COR-L47 (cell line): Measurements from ENCODE around the gene CFAP77.

Experiments used
- DNase-seq: peaks from one replicate; lab custom pipeline; 2025; lab: John Stamatoyannopoulos, UW

CFAP77 gene

GRCh38 chr9:132597073-132597775 is 187.2 kb downstream of the CFAP77 start:
- DNase-seq = no peak

- DNase-seq = no peak
Observed at GRCh38 chr9:132600326-132600984, 190.4 kb downstream of the CFAP77 start.

- no peak for DNase-seq
Observed at GRCh38 chr9:132602207-132602606, 192.2 kb downstream of the CFAP77 start.

GRCh38 chr9:132605387-132605786 is 195.4 kb downstream of the CFAP77 start:
- no peak for DNase-seq

GRCh38 chr9:132606066-132606465 is 196.1 kb downstream of the CFAP77 start:
- DNase-seq = no peak

DNA sequence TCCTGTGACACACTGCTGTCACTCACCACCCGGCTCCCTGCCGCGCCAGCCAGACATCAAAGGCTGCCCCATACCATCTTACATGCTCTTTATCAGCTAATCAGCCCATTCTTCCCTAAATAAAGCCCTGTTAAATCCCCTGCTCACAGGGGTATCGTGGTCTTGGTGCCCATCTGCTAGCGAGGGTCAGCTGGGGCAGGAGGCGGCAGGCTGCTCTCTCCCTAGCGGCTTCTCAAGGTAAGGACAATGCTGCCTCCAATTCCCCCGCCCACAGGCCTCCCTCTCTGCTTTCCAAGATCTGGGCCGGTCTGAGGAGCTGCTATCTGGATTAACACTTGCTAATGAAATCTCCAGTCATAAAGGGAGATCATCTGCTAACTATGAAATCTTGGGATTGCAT is 199.2 kb downstream of the CFAP77 start:
- DNase-seq = no peak

DNA sequence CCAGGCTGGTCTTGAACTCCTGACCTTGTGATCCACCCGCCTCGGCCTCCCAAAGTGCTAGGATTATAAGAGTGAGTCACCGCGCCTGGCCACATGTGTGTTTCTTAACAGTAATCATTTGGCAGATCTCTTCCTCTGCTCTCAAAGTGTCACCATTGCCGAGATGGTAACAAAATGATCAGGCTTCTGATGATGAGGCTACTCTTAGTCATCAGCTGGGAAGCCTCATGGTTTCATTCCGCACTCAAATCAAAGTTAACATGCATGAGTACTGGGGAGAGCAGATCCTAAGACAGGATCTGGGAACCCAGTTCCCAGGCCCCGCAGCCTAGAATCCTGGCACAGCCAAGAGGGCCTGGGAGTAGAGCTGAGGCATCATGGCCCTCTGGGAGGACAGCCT is 199.8 kb downstream of the CFAP77 start:
- DNase-seq = no peak

GRCh38 chr9:132610661-132611060 is 200.7 kb downstream of the CFAP77 start:
- no peak for DNase-seq

GRCh38 chr9:132614324-132614723 is 204.3 kb downstream of the CFAP77 start:
- no peak for DNase-seq

DNA sequence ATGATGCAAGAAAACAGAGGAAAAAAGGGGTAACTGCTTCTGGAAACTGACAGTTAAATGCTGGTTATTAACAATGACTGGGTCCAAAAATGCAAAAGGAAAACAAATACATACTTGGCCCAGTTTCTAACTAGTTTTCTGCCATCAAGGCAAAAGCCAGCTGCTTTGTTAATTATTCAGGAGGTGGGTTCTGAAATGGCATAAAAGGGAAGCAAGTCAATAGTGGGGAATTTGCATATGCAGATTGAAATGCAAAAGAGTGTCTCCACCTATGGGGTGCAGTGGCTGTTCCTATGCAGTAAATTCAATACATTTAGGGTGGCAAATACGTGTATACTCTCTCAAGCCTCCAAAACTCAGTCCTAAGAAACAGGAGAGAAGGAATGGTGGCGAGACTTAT is 205.8 kb downstream of the CFAP77 start:
- no peak for DNase-seq

DNA sequence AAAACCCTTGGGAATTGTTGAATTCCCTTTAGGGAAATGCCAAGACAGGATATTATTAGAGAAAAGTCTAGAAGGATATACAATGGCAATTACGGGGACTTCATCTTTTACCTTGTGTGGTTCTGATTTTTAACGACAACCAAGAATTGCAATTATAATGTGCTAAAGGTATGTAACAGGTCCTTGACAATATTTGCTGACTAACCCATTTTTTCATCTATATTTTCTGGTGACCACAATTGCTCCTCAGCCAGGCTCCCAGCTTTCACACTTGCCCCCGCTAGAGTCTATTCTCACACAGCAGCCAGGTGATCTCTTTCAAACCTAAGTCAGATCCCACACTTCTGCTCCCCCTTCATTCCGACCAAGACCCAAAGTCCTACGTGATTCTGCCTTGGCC is 206.7 kb downstream of the CFAP77 start:
- no peak for DNase-seq

DNA sequence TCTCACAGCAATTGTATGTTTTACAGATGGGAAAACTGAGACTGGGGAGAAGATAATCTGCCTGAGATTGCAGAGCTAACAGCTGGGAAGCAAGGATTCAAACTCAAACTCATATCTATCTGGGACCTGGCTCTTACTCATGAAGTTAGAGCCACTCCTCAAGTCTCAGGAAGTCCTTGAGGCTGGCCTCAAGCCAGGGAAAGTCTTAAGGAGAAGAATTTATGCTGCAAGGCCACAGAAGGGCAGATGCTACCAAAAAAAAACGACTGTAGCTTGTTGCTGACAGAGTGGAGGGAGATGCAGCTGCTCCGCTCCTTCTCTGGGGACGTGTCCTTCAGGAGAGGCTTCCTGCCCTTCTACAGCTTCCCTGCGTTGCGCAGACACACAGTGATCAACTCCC is 212.1 kb downstream of the CFAP77 start:
- DNase-seq = no peak
